Activated T-cell treated with anti-CD3 and anti-CD28 coated beads, Interleukin-2, amount 50 U/mL, for 4 hours (primary cell): ENCODE data around the gene EIF1B. TPM values are rescaled to one million over a fixed set of nuclear protein-coding genes. Genes with fewer than 3 reads are reported as not detected.

Experiments used
- ATAC-seq, 2 donors: fragments of 200-7000 bp; cut with Tn5 transposase; one replicate each; pipeline ENCODE4 v1.10.0; 2021
- DNase-seq: peaks from one replicate; pipeline ENCODE4 v3.0.0-alpha.2; 2020
- H3K27me3 Mint-ChIP-seq: one replicate; pipeline ENCODE4 v1.8.0; 2021; ENCODE audit warnings: low read depth, mixed read lengths
- H3K36me3 Mint-ChIP-seq: one replicate; pipeline ENCODE4 v1.8.0; 2022; ENCODE audit warnings: mixed read lengths; ENCODE audit not compliant: insufficient read depth
- H3K4me1 Mint-ChIP-seq: one replicate; pipeline ENCODE4 v1.8.0; 2021; ENCODE audit warnings: low read depth, mixed read lengths
- H3K4me3 Mint-ChIP-seq: one replicate; pipeline ENCODE4 v1.8.0; 2021; ENCODE audit warnings: mild to moderate bottlenecking, moderate library complexity, mixed read lengths
- H3K9me3 Mint-ChIP-seq: one replicate; pipeline ENCODE4 v1.8.0; 2021; ENCODE audit warnings: mixed read lengths
- total RNA-seq, 3 donors: library from RNA; stranded (reverse); gene quantifications; one replicate each; pipeline ENCODE4 v1.2.1, GENCODE V29; 2021

EIF1B gene
- total RNA-seq, 3 donors from 2014 or later, result 83.4 to 87.0 (median 83.5) TPM

DNA sequence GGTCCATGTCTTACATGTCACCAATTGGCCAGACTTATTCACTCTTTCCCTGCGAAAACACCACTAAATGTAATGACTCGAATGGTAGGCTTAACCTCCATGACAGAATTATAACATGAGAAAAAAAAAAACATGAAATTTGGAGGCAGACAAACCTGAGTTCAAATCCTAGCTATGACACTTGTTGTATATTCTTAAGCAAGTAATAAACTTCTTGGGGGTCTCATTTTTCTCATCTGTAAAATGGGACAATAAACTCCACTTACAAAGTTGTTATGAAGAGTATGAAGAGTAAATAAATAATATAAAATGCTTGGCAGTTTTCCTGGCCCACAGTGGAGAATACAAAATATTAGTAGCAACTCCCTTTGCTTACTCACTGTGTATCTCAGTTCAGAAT, 11.4 kb upstream of the EIF1B start:
- Mint-ChIP-seq H3K4me1 (no peaks in the 10 kb centered on the region), H3K36me3 (peaks cover 17% of the 10 kb centered on the region), H3K9me3 (no peaks in the 10 kb centered on the region), H3K27me3 (no peaks in the 10 kb centered on the region), H3K4me3 (no peak overlapping the region)
- DNase-seq, result no peak
- ATAC-seq, result no peak

DNA sequence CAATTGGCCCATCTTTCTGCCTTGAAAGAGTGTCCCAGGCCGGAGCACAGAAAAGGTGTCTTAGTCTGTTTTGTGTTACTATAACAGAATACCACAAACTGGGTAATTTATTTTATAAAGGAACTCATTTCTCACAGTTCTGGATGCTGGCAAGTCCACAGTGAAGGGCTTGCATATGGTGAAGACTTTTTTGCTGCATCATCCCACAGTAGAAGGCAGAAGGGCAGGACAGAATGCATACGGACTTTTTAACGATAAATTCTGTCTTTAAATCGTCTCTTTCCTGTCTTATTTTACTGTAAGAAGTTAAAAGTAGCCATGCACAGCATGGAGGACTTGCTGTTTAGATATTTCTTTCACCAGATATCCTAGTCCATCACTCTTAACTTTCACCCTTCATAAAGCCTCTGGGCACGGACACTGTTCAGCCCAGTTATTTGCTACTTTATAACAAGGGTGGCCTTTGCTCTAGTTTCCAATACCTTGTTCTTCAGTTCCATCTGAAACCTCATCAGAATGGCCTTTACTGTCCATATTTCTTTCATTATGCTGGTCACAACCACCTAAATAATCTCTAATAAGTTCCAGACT, 10.3 kb upstream of the EIF1B start:
- no peaks in the 10 kb centered on the region for H3K9me3 Mint-ChIP-seq

GRCh38 chr3:40299721-40300335, 9.7 kb upstream of the EIF1B start:
- H3K36me3 Mint-ChIP-seq, result peaks cover 14% of the 10 kb centered on the region
- no peaks in the 10 kb centered on the region for H3K4me1 Mint-ChIP-seq
- H3K9me3 Mint-ChIP-seq, result no peaks in the 10 kb centered on the region
- no peak overlapping the region for H3K4me3 Mint-ChIP-seq
- no peak for ATAC-seq
- H3K27me3 Mint-ChIP-seq, result no peaks in the 10 kb centered on the region
- DNase-seq, result no peak

More for the DNA sequence above, 10.3 kb upstream of the EIF1B start:
- Mint-ChIP-seq H3K27me3 (no peaks in the 10 kb centered on the region), H3K4me3 (no peak overlapping the region), H3K36me3 (peaks cover 14% of the 10 kb centered on the region), H3K4me1 (no peaks in the 10 kb centered on the region)
- ATAC-seq, result no peak
- DNase-seq, result no peak

- H3K36me3 Mint-ChIP-seq, result peaks cover 9% of the 10 kb centered on the region
- no peaks in the 10 kb centered on the region for H3K4me1 Mint-ChIP-seq
- ATAC-seq (no peak), DNase-seq (no peak)
- H3K4me3 Mint-ChIP-seq, result no peak overlapping the region
- H3K9me3 Mint-ChIP-seq, result no peaks in the 10 kb centered on the region
- no peaks in the 10 kb centered on the region for H3K27me3 Mint-ChIP-seq
Measured at GRCh38 chr3:40302784-40303183, 6.7 kb upstream of the EIF1B start.

DNA sequence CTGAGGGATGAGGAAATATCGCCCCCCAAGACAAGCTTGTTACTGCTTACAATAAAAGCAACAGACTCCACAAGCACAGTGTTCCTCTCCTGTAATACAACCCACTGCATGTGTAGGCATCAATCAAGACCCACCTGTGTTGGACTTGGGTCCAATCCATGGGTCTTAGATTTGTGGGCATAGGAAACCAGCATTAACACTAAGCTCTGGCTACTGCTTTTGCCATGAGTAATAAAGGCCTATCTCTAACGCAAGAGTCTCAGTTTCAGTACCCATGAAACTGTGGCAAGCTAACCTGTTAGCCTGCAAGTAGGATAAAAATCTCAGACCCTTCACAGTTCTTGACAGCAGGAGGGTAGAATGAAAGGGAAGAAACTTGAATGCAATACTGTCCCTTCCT, 5.2 kb upstream of the EIF1B start:
- ATAC-seq (no peak), DNase-seq (no peak)
- Mint-ChIP-seq H3K4me3 (no peak overlapping the region), H3K27me3 (no peaks in the 10 kb centered on the region), H3K9me3 (no peaks in the 10 kb centered on the region), H3K36me3 (peaks cover 9% of the 10 kb centered on the region), H3K4me1 (peaks cover 7% of the 10 kb centered on the region)

GRCh38 chr3:40306336-40306735, 3.2 kb upstream of the EIF1B start:
- peaks cover 9% of the 10 kb centered on the region for H3K36me3 Mint-ChIP-seq
- peaks cover 13% of the 10 kb centered on the region for H3K4me1 Mint-ChIP-seq
- no peak overlapping the region for H3K4me3 Mint-ChIP-seq

GRCh38 chr3:40307176-40307575, 2.3 kb upstream of the EIF1B start:
- Mint-ChIP-seq H3K4me3 (no peak overlapping the region), H3K36me3 (peaks cover 13% of the 10 kb centered on the region), H3K27me3 (no peaks in the 10 kb centered on the region), H3K4me1 (peaks cover 21% of the 10 kb centered on the region), H3K9me3 (no peaks in the 10 kb centered on the region)
- DNase-seq (no peak), ATAC-seq (no peak)

More at GRCh38 chr3:40306336-40306735, 3.2 kb upstream of the EIF1B start:
- ATAC-seq (no peak), DNase-seq (no peak)
- Mint-ChIP-seq H3K27me3 (no peaks in the 10 kb centered on the region), H3K9me3 (no peaks in the 10 kb centered on the region)

DNA sequence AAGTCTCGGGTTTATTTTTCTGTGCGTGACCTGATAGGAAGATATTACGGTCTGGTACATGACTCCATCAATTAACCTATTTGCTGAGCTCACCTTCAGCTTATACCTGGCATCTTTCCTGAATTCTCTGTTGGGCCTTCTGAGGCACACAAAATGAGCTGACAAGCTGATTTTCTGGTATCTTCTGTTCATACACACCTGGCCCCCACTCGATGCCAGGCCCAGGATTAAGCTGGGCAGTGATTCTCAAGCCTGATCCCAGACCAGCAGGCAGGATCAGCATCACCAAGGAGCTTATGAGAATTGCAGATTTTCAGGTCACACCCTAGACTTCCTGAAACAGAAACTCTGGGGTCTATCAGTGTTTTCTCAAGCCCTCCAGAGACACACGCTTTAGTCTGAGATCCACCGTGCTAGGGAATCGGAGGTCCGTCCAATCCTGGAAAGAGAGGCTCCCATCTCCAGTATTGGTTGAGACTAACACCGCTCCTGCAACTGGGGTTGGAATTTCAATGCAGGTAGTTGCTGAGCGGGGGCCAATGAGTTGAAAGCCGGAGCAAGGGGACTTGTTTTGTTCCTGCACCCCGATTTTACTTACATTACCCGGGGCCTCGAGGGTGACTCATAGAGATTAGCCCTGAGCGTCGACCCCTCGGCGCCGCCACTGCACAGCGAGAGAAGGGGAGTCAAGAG, 636 bp upstream of the EIF1B start:
- DNase-seq, result no peak
- peak in 1 of 2 donors; percentile 1 for ATAC-seq
- H3K9me3 Mint-ChIP-seq, result no peaks in the 10 kb centered on the region
- H3K27me3 Mint-ChIP-seq, result no peaks in the 10 kb centered on the region
- peak overlapping the region; percentile 100 for H3K4me3 Mint-ChIP-seq
- H3K4me1 Mint-ChIP-seq, result peaks cover 26% of the 10 kb centered on the region
- peaks cover 24% of the 10 kb centered on the region for H3K36me3 Mint-ChIP-seq

DNA sequence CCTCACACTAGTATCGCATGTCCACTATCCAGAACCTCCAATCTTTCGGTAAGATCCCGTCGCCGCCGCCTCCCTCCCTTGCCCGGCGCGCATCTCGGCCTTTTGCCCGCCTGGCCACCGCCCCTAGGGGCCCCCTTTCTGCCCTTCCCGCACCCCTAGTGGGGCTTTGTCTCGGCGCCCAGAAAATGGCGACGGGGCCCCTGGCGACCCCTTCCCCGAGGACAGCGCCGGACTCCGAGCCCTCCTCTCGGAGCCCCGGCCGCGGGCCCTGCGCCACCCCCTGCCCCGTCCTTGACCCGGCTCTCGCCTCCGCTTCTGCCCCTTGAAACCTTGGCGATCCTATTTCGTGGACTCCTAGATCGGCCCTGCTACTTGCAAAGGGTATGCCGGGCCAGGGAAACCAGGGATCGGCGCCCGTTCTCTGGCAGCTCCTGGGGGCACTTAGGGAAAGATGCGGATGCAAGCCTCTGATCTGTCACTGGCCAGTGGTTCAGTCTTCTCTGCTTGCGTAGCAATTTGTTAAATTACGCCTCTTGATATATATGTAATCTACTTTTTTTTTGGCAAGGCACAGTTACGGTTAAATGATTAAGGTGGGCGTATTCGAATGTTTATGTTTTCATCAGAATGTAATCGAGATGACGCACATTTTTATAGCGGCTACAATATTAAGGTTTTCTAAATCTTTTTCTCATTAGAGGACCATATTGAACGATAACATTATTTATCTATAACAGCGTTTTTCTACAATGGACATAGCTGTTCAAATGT, 603 bp downstream of the EIF1B start:
- Mint-ChIP-seq H3K4me3 (peak overlapping the region; percentile 100), H3K27me3 (no peaks in the 10 kb centered on the region), H3K4me1 (peaks cover 26% of the 10 kb centered on the region), H3K36me3 (peaks cover 31% of the 10 kb centered on the region), H3K9me3 (no peaks in the 10 kb centered on the region)
- DNase-seq (peak; percentile 10), ATAC-seq (peak; percentile 41 to 46)

- H3K36me3 Mint-ChIP-seq, result peaks cover 31% of the 10 kb centered on the region
- ATAC-seq, result no peak
- H3K9me3 Mint-ChIP-seq, result no peaks in the 10 kb centered on the region
- H3K4me1 Mint-ChIP-seq, result peaks cover 26% of the 10 kb centered on the region
- DNase-seq, result no peak
- H3K4me3 Mint-ChIP-seq, result peak overlapping the region; percentile 100
- H3K27me3 Mint-ChIP-seq, result no peaks in the 10 kb centered on the region
Measured at GRCh38 chr3:40310705-40311104, 1.2 kb downstream of the EIF1B start.

DNA sequence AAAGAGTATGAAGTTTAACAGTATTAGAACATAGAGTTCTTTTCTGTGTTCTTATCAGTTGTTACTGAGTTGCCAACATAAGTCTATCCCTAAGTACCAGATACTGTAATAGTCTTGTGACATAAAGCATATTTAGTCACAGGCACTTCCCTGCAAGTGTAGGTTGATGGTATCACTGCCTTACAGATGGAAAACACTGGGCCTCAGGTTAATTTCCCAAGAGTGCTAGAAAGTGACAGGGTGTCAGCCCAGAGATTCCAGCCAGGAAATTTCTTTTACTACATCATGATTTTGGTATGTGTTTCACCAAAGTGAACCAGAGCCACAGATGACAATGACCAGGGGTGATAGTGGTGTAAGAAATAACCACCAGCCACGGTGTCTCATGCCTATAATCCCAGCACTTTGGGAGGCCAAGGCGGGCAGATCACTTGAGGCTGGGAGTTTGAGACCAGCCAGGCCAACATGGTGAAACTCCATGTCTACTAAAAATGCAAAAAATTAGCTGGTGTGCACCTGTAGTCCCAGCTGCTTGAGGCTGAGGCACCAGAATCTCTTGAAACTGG, 3.2 kb downstream of the EIF1B start:
- Mint-ChIP-seq H3K4me3 (no peak overlapping the region), H3K36me3 (peaks cover 31% of the 10 kb centered on the region), H3K9me3 (no peaks in the 10 kb centered on the region), H3K4me1 (peaks cover 26% of the 10 kb centered on the region), H3K27me3 (no peaks in the 10 kb centered on the region)
- DNase-seq, result no peak
- no peak for ATAC-seq

- Mint-ChIP-seq H3K4me1 (peaks cover 20% of the 10 kb centered on the region), H3K4me3 (no peak overlapping the region), H3K9me3 (no peaks in the 10 kb centered on the region), H3K36me3 (peaks cover 31% of the 10 kb centered on the region), H3K27me3 (no peaks in the 10 kb centered on the region)
- DNase-seq (no peak), ATAC-seq (no peak)
Measured at GRCh38 chr3:40313975-40314860, 4.7 kb downstream of the EIF1B start.

DNA sequence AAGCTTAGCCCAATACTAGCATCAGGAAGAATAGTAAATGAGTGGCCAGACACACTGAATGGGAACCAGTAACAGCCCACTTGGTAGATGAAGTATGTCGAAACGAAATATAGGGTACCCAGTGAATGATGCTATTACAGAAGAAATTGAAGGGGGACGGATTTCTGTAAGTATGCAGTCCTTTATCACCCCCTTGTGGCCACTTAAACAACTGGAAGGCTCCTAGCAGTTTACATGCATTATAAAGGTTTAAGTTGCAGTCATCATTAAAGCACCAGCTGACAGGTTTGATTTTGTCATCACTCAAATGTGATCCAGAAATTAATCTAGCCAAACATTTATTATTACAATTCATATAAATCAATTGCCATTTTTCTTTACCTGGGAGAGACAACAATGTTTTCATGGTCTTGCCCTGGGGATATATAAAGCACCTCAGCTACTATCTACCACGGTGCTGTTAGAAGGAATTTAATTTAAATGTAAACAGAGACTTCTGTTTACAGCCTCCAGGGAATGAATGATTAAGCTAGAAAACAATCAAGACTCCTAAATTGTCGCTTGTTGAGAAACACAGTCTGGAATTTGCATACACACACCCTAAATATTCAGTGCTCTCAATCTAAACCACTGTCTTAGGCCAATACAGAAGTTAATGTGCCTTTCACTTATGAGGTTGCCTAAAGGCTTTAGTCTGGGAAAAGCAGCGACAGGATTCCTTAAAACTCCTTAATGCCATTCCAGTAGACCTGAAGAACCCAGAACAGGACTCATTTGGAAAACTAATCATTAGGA, 7.8 kb downstream of the EIF1B start:
- DNase-seq (peak; percentile 23), ATAC-seq (peak; percentile 82 to 83)
- H3K9me3 Mint-ChIP-seq, result no peaks in the 10 kb centered on the region
- H3K36me3 Mint-ChIP-seq, result peaks cover 17% of the 10 kb centered on the region
- peaks cover 5% of the 10 kb centered on the region for H3K4me1 Mint-ChIP-seq
- no peaks in the 10 kb centered on the region for H3K27me3 Mint-ChIP-seq
- H3K4me3 Mint-ChIP-seq, result no peak overlapping the region
